IPS-15b (cell line): ENCODE results near the gene LHFPL3.

Experiments
- H3K27me3 ChIP-seq: one replicate; pipeline ENCODE4 v1.6.1; 2013; ENCODE audit warnings: low read length; ENCODE audit not compliant: control insufficient read depth, insufficient read depth
- H3K36me3 ChIP-seq: one replicate; pipeline ENCODE4 v1.6.1; 2013; ENCODE audit warnings: low read length; ENCODE audit not compliant: control insufficient read depth, insufficient read depth
- H3K4me1 ChIP-seq: one replicate; pipeline ENCODE4 v1.6.1; 2013; ENCODE audit warnings: mild to moderate bottlenecking, low read length; ENCODE audit not compliant: control insufficient read depth, insufficient read depth
- H3K4me3 ChIP-seq: one replicate; pipeline ENCODE4 v1.5.1; 2013; ENCODE audit warnings: low read depth, low read length
- H3K9ac ChIP-seq: one replicate; pipeline ENCODE4 v1.6.1; 2013; ENCODE audit warnings: low read depth, mild to moderate bottlenecking, low read length
- H3K9me3 ChIP-seq: one replicate; pipeline ENCODE4 v1.6.1; 2013; ENCODE audit warnings: mild to moderate bottlenecking, low read length; ENCODE audit not compliant: control insufficient read depth, insufficient read depth

LHFPL3 gene

DNA sequence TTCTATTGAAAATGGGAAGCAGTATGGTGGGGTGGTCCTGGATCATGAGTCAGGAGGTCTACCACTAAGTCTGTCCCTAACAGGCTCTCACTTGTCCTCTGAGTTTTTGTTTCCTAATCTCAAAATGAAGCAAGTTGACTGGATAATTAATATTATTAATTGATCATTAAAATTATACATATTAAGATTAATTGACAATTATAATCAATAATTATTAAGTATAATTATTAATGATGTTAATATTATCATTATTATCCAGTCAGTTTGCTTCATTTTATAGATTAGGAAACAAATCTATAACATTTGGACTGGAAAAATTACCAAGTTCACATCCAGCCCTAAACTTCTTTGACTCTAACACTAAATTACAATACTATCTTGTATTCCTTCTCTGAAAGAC lies 511.4 kb downstream of the LHFPL3 start:
- no peaks in the 10 kb centered on the region for H3K4me1 ChIP-seq
- H3K9me3 ChIP-seq, result no peaks in the 10 kb centered on the region
- no peak overlapping the region for H3K4me3 ChIP-seq
- H3K27me3 ChIP-seq, result no peaks in the 10 kb centered on the region
- no peaks in the 10 kb centered on the region for H3K36me3 ChIP-seq
- no peak overlapping the region for H3K9ac ChIP-seq

DNA sequence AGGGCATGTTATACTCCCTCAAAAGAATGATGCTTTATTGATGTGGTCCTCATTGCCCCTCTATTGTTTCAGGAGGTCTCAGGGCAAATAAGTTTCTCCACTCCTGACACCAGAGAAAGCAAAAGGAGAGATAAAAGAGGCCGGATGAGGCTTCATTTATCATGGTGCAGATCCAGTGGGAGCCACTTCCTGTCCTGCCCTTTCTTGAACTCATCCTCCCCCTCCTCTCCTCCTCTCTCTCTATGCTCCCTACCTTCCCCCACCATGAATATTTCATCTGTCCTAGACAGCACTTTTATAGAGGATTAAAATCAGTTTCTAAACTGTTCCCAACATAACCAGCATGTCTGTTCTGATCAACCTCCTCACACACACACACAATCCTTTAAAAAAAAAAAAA lies 513.4 kb downstream of the LHFPL3 start:
- Histone ChIP-seq H3K9me3 (no peaks in the 10 kb centered on the region), H3K27me3 (no peaks in the 10 kb centered on the region), H3K36me3 (no peaks in the 10 kb centered on the region), H3K4me3 (no peak overlapping the region), H3K4me1 (no peaks in the 10 kb centered on the region), H3K9ac (no peak overlapping the region)

DNA sequence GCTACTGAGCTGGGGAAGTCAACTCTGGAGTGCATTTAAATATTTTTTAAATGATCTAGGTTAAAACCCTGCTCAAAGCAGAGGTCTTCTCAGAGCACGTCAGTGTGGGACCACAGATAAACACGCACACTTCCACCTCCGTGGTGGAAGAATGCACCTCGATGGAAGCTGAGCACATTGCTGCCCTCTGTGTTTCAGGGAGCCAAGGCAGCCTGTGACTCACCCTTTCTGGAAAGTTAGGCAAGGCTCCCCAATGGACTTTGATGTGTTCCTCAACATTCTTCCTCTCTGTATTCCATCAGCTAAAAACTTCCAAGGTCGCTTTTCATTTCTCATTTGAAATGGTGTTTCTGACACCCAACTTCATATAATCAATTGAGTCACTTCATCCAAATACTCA lies 514.8 kb downstream of the LHFPL3 start:
- Histone ChIP-seq H3K9ac (no peak overlapping the region), H3K4me3 (no peak overlapping the region), H3K9me3 (no peaks in the 10 kb centered on the region), H3K27me3 (no peaks in the 10 kb centered on the region), H3K4me1 (no peaks in the 10 kb centered on the region), H3K36me3 (no peaks in the 10 kb centered on the region)

DNA sequence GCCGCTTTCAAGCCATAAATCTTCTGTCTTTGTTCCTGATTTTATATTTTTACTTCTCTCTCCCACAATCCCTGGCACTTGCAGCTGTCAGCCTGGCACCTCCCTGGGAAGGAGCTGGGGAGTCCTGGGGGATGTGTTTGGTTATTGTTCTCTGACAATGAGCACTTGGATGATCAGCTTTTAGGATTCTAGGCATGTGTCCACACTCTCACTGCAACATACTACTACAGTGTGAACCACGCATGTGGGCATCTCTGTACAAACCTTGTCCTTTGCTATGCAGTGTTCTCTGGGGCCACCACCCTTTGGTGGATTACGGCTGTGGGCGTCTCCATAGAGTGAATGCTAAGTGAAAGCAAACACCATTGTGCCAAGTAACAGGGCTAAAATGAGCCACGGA lies 517.2 kb downstream of the LHFPL3 start:
- Histone ChIP-seq H3K4me3 (no peak overlapping the region), H3K27me3 (no peaks in the 10 kb centered on the region), H3K9ac (no peak overlapping the region), H3K36me3 (no peaks in the 10 kb centered on the region), H3K9me3 (no peaks in the 10 kb centered on the region), H3K4me1 (no peaks in the 10 kb centered on the region)

DNA sequence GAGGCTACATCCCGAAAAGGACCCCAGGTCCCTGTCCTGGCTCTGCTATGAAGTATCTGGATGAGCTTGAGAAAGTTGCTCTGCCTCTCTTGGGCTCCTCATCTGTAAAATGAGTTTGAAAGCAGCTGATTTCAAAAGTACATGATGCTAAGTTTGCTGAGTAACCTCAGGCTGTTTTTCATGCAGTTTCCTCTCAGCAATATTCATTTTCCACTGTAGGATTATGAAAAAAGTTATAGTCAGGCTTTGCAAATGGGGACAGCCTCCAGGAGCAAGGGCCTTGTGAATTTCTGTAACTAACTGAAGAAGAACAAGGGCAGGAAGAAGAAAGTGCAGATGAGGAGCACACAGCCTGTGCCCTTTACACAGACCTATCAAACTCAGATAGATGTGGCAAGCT lies 518.3 kb downstream of the LHFPL3 start:
- Histone ChIP-seq H3K9me3 (no peaks in the 10 kb centered on the region), H3K4me1 (no peaks in the 10 kb centered on the region), H3K4me3 (no peak overlapping the region), H3K27me3 (no peaks in the 10 kb centered on the region), H3K9ac (no peak overlapping the region), H3K36me3 (no peaks in the 10 kb centered on the region)

DNA sequence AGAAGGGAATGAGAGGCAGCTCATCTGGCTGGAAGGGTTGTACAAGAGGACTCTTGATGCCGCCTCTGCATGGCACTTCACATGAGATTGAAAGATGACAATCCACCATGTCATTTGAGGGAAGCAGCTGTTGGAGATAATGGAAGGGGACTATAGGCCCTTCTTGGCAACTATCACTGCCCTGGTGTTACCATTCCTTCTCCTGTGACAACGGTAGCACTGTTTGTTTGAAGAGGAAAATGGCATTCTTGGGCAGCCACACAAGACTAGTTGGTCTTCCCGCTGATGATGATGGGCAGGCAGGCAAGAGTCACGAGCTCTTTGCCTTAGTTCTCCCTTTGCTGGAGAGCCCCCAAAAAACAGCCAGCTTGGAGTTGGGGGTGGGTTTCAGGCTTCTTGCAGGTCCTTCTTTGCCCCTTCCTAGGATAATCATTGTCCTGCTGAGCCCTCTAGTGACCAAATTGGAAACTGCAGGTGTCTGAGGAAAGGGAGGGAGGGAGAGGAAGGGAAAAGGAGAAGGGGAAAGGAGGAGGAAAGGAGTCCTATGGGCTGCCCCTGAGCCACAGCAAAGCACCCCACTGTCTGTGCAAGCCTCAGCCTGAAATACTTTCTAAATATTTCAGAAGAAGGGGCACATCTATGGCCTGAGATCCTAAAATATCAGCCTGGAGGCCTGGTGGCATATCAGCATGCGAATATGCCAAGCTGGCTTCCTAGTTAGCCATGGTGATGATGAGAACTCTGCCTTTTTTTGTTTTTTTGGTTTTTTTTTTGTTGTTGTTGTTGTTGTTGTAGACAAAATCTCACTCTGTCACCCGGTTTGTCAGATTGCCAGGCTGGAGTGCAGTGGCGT lies 520.0 kb downstream of the LHFPL3 start:
- H3K9me3 ChIP-seq, result no peaks in the 10 kb centered on the region
- no peak overlapping the region for H3K4me3 ChIP-seq
- H3K9ac ChIP-seq, result no peak overlapping the region
- no peaks in the 10 kb centered on the region for H3K27me3 ChIP-seq
- no peaks in the 10 kb centered on the region for H3K4me1 ChIP-seq
- H3K36me3 ChIP-seq, result no peaks in the 10 kb centered on the region

DNA sequence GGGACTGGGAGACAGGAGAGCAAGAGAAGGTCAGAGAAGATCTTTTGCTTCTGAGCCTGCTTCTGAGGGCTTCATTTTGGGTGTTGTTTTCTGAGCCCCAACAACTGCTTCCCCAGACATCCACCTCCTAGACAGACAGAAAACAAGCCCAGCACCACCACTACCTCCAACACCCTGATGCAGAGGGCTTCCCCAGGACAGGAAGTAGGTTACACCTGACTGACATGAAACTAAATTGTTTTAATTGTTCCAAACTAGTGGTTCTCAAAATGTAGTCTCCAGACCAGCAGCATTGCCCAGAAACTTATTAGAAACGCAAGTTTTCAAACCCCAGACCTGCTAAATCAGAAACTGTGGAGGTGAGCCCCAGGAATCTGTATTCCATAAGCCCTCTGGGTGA lies 522.0 kb downstream of the LHFPL3 start:
- Histone ChIP-seq H3K9me3 (no peaks in the 10 kb centered on the region), H3K27me3 (no peaks in the 10 kb centered on the region), H3K9ac (no peak overlapping the region), H3K4me1 (no peaks in the 10 kb centered on the region), H3K4me3 (no peak overlapping the region), H3K36me3 (no peaks in the 10 kb centered on the region)

DNA sequence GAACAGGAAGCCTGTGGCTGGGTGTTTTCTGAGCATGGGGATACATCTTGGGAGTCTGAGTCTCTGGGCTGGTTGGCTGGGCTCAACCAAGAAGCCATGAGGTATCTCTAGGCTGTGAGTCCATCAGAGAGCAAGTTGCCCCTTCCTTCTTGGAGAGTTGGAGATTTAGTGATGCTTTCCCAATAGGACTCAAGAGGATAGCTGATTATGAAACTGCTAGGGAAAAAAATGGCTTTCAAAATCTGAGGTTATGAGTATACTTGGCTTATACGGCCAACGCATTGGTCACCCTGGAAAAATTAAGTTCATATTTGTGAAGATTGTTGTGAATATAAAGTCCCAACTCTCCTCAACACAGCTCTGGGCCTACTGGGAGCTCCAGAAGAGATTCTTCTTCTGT lies 522.9 kb downstream of the LHFPL3 start:
- no peaks in the 10 kb centered on the region for H3K9me3 ChIP-seq
- no peaks in the 10 kb centered on the region for H3K4me1 ChIP-seq
- H3K36me3 ChIP-seq, result no peaks in the 10 kb centered on the region
- no peak overlapping the region for H3K4me3 ChIP-seq
- H3K27me3 ChIP-seq, result no peaks in the 10 kb centered on the region
- H3K9ac ChIP-seq, result no peak overlapping the region

DNA sequence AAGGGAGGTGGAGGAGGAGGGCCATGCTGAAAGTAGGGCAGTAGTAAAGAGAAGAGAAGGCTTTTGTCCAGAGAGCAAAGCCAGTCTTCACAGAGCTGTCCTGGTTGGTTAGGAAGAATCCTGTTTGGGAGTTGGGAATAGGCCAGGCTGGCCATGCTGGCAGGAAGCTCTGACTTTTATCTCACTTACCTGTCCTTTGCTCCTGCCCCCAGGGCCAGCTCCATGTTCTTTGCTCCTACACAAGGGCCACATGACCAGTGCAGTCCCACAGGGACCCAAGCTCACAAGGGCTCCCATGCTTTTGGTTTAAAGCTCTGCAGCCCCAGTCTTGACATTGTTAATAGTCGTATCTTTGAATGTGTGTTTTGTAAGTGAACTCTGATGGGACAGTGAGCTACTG lies 524.0 kb downstream of the LHFPL3 start:
- Histone ChIP-seq H3K9ac (no peak overlapping the region), H3K27me3 (no peaks in the 10 kb centered on the region), H3K4me1 (no peaks in the 10 kb centered on the region), H3K36me3 (no peaks in the 10 kb centered on the region), H3K4me3 (no peak overlapping the region), H3K9me3 (no peaks in the 10 kb centered on the region)

DNA sequence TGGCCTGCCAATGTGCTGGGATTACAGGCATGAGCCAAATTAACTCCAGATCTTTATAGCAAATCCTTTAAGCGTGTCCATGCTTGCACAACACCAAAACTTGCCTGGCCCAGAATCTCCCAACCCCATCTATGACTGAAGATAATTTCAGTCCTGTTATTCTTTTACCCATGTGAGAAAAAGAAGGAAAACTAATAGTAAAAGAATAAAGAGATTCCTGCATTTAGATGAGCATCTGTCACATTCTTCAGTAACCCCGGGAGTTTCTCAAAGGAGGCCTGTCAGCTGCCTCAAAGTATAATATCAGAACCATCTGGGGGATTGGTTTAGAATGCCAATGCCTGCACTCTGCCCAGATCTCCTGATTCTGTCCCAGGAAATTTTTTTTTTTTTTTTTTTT lies 527.5 kb downstream of the LHFPL3 start:
- H3K4me1 ChIP-seq, result no peaks in the 10 kb centered on the region
- no peak overlapping the region for H3K4me3 ChIP-seq
- no peak overlapping the region for H3K9ac ChIP-seq
- H3K9me3 ChIP-seq, result no peaks in the 10 kb centered on the region
- no peaks in the 10 kb centered on the region for H3K36me3 ChIP-seq
- H3K27me3 ChIP-seq, result no peaks in the 10 kb centered on the region

DNA sequence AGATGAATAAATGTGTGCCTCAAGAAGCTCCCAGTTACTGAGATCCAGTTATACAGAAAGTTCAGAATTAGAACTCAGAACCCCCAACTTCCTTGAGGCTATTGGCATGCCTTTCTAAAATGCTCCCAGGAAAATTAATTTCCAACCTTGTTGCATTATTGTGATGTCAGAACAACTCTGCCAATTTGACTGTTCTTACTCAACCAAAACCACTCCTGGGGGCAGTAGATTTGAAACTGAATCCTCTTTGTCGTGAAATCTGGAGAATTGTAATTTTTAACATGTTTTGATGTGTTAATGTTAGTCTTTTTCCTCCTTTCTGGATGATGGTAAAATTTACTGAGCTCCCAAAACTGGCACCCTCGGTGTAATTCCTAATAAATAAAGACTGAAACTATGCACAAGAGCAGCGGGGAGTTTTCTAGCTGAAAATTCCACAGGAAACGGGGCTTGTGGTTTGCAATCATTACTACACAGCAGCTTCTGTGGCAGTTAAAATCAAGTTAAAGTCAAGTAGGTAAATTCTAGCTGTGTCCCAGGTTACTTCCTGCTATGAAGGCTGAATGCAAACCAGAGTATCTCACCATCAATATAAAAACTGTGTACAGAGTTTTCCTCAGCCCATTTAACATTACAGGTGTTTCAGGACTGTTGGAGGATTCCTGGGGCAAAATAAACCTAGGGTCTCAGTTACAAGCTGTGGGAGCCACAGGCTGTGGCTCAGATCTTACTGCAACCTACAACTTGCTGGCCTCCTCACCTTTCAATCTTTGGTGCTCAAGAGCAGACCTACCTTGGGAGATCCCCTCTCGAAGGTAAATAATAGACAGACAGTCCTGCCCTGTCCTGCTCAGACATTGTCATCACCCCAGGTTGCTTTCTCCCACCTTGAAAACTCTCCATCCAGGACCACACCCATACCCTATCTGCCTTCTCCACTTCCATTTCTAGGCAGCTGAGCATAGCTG lies 529.3 kb downstream of the LHFPL3 start:
- Histone ChIP-seq H3K9ac (no peak overlapping the region), H3K36me3 (no peaks in the 10 kb centered on the region), H3K4me3 (no peak overlapping the region)

More for the DNA sequence above, 529.3 kb downstream of the LHFPL3 start:
- peaks cover 4% of the 10 kb centered on the region for H3K27me3 ChIP-seq
- H3K9me3 ChIP-seq, result no peaks in the 10 kb centered on the region
- H3K4me1 ChIP-seq, result no peaks in the 10 kb centered on the region
